ENCODE results near the gene BMAL1.
A peak's percentile ranks its signal among the peaks of the same experiment; 100 is the strongest.
"Not testable (repeated sequence)": the region's sequence is repeated elsewhere in the genome, so short reads cannot be mapped to it uniquely, and the experiment has no call there.

The BMAL1 gene

GRCh38 chr11:13364388-13364787 is 86.8 kb downstream of the BMAL1 start:
- H3K27ac ChIP-seq, result no peak overlapping the region
- no peak for DNase-seq (ENCODE audit: low read depth, low spot score)

- DNase-seq (ENCODE audit: low read depth, low spot score), result no peak
- no peak overlapping the region for H3K27ac ChIP-seq
These were observed 88.9 kb downstream of the BMAL1 start for GRCh38 chr11:13366266-13367026.

DNA sequence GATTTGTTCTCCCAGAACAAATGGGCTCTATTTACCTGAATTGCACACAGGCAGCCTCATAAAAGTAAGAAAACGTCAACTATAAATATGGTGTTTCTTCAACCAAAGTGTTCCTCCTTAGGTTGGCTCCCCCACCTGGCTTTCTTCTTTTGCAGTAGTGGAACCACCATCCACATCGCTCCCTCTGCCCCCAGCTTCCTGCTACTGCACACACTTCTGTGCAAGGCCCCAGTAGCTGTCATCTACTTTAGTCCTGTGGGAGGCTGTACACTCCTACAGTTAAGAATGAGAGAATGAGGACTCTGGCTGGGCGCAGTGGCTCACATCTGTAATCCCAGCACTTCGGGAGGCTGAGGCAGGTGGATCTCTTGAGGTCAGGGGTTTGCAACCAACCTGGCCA is 89.5 kb downstream of the BMAL1 start:
- no peak for DNase-seq (ENCODE audit: low read depth, low spot score)
- H3K27ac ChIP-seq, result no peak overlapping the region

DNA sequence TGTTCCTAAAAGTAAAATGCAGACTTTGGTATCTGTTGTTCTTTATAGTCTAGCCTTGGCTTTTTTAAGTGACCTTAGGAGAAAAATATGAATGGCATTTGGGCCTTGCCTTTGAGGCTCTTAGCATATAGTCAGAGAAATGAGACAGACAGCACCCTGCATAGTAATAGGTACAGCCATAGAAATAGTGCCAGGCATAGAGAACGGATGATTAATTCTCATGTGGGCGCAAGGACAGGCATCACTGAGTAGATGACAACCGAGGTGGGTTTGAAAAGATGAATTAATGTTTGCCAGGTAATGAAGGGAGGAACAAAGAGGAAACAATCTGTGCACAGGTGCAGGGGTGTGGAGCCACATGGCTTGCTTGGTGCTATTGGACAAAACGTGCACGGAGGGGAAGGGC is 90.5 kb downstream of the BMAL1 start:
- peak overlapping the region; percentile 11 for H3K27ac ChIP-seq
- DNase-seq (ENCODE audit: low read depth, low spot score), result no peak

DNA sequence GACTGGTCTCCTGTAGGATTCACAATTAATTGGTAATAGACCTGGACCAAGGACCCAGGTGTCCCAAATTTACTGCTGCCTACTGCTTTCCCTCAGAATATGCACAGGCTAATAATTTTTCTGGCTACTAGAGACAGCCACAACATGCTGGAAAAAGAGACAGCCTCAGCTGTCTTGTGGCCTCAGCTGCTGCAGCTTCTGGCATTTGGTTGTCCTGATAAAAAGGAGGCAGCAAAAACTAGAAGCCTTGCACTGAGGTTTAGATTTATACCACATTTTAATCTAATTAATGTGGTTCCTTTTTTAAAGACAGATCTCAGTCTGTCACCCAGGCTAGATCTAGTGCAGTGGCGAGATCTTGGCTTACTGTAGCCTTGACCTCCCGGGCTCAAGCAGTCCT is 95.6 kb downstream of the BMAL1 start:
- no peak overlapping the region for H3K27ac ChIP-seq
- DNase-seq (ENCODE audit: low read depth, low spot score), result no peak

DNA sequence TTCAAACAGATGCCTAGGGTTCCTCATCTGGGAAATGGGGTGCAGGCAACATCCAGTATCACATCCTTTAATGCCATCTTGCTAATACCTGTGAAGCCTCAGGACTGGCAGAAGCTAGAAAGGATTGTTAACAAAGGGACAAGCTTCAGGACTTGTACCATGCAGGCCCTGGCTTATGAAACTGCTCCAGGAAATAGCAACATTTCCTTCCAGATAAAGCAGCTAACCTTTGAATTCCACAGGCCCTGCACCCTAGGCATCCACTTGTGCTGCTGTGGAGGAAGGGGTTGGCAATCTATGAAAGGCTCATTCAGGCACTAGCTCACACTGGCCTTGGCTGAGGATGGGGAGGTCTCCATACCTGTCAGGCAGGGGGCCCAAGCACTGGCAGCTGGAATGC is 98.2 kb downstream of the BMAL1 start:
- H3K27ac ChIP-seq, result no peak overlapping the region
- DNase-seq (ENCODE audit: low read depth, low spot score), result no peak

DNA sequence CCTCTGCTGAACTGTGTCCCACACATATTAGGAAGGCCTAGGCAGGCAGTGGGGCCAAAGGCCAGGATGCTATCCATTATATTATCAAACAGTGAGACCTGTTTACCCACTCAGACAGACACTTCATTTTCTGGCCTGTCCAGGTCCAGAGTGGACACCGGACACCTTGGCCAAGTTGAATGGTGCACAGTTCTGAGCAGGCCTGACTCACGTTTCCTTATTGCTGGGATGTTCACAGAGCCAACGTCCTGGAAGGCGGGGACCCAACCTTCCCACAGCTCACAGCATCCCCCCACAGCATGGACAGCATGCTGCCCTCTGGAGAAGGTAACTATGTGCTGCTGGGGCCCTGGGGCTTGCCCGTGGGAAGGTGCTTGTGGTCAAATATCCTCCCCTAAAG is 98.8 kb downstream of the BMAL1 start:
- no peak overlapping the region for H3K27ac ChIP-seq

GRCh38 chr11:13376838-13377237 is 99.2 kb downstream of the BMAL1 start:
- DNase-seq (ENCODE audit: low read depth, low spot score), result no peak
- no peak overlapping the region for H3K27ac ChIP-seq

More for the DNA sequence above, 98.8 kb downstream of the BMAL1 start:
- DNase-seq (ENCODE audit: low read depth, low spot score), result no peak

DNA sequence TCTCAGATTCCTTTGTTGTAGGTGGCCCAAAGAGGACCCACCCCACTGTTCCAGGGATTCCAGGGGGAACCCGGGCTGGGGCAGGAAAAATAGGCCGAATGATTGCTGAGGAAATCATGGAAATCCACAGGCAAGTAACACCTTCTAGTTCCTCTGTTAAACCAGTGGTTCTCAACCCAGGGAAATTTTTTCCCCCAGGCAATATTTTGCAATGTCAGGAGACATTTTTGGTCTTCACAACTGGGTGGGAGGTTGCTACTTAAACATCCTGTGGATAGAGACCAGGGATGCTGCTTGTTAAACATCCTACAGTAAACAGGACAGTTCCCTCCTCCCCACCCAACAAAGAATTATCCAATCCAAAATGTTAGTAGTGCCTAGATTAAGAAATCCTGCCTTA is 100.7 kb downstream of the BMAL1 start:
- DNase-seq (ENCODE audit: low read depth, low spot score), result no peak
- no peak overlapping the region for H3K27ac ChIP-seq

DNA sequence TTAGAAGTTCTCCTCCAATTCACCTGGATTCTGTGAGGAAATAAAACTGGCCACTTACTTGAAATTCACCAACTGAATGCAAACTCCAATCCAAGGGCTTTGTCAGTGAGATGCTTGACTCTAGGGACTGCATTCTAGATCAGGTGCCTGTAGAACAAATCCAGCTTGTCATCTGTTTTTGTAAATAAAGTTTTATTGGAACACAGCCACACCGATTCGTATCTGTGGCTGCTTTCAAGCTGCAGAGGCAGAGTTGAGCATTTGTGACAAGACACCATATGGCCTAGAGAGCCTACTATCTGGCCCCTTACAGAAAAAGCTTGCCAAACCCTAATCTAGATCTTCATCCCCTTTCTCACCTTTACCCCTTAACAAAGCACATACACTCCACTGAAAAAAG is 103.1 kb downstream of the BMAL1 start:
- H3K27ac ChIP-seq, result no peak overlapping the region
- no peak for DNase-seq (ENCODE audit: low read depth, low spot score)

GRCh38 chr11:13382751-13383150 is 105.2 kb downstream of the BMAL1 start:
- no peak for DNase-seq (ENCODE audit: low read depth, low spot score)
- H3K27ac ChIP-seq, result no peak overlapping the region

DNA sequence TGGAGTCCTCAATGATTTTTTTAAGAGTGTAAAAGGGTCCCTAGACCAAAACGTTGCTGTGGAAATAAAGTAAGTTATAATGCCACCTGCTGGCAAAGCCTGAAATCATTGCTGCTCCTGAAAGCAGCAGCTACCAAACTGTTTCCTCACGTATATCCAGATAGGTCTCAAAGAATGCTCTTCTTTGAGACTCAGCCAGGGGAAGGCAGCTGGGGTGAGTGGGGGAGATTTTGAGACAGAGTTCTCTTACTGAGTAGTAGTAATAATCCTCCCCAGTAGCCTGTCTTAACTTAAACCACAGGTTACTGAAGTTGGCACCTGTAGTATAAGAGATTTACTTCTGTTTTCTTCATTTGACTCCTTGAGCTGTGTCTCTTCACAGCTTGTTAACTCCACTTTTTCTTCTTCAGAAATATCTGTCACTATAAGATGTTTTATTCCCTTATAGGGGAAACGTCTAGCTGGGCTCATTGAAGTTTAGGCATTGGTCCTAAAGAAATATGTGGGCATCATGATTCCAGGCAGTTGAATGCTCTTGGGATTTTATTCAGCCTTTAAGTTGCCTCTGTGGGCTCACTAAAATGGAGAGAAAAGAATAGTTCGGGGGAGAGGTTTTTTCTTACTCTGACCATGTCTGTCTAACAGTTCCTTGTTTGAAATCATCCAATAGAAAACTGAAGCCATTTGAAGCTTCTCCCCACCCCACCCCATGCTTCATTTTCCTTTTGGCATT is 107.5 kb downstream of the BMAL1 start:
- no peak overlapping the region for H3K27ac ChIP-seq
- no peak for DNase-seq (ENCODE audit: low read depth, low spot score)

- no peak overlapping the region for H3K27ac ChIP-seq
- no peak for DNase-seq (ENCODE audit: low read depth, low spot score)
These were observed 109.0 kb downstream of the BMAL1 start for GRCh38 chr11:13386567-13386966.

GRCh38 chr11:13388741-13389140 is 111.2 kb downstream of the BMAL1 start:
- no peak for DNase-seq (ENCODE audit: low read depth, low spot score)
- no peak overlapping the region for H3K27ac ChIP-seq

DNA sequence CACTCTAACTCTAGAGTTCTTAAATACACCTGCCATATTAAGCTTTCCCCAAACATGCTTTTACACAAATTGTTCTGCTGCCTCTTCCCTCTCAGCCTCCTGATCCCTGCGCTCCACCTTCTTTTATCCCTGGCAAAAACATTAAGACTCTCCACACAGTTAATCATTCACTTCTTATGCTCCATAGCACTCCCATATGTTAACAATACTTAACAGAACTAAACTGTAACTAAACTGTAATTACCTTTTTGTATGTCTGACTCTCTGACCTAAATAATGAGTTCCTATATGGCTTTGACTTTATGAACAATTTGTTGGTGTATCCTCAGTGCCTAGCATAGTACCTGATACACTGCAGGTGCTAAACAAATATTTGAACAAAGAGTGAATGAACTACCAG is 113.6 kb downstream of the BMAL1 start:
- no peak for DNase-seq (ENCODE audit: low read depth, low spot score)
- H3K27ac ChIP-seq, result no peak overlapping the region

DNA sequence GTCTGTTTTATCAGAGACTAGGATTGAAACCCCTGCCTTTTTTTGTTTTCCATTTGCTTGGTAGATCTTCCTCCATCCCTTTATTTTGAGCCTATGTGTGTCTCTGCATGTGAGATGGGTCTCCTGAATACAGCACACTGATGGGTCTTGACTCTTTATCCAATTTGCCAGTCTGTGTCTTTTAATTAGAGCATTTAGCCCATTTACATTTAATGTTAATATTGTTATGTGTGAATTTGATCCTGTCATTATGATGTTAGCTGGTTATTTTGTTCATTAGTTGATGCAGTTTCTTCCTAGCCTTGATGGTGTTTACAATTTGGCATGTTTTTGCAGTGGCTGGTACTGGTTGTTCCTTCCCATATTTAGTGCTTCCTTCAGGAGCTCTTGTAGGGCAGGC is 120.7 kb downstream of the BMAL1 start:
- not testable (repeated sequence) for DNase-seq (ENCODE audit: low read depth, low spot score); H3K27ac ChIP-seq

DNA sequence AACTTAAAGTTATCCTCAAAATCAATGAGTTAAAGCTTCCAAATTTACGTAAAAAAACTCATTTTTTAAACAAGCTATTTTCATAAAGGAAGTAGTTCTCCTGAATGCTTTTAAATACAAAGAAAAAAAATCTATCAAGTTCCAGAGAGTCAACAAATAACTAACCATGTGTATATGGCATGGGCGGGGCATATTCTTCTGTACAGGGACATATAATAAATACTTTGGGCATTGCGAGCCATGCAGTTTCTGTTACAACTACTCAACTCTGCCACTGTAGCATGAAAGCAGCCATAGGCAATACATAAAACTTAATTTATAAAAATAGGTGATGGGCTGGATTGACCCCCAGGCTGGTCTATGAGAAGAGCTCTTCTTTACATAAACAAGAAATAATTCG is 127.6 kb downstream of the BMAL1 start:
- no peak overlapping the region for H3K27ac ChIP-seq
- DNase-seq (ENCODE audit: low read depth, low spot score), result no peak

DNA sequence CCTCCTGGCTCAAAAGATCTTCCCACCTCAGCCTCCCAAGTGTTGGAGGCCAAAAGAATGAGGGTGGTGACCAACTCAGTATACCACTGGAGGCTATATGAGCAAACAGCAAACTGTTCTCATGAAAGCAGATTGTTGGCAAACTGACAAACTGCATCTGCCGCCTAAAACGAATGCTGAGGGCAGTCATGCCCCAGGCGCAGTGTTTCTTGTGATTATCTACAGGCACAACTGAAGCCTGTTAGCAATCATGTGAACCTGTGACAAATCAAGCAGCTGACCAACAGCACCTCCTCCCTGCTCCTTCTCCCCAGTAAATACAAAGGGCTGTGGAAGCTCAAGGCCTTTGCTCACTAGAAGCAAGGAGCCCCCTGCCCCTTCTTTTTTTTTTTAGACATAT is 137.6 kb downstream of the BMAL1 start:
- DNase-seq (ENCODE audit: low read depth, low spot score), result no peak
- no peak overlapping the region for H3K27ac ChIP-seq

GRCh38 chr11:13421561-13421960 is 144.0 kb downstream of the BMAL1 start:
- DNase-seq (ENCODE audit: low read depth, low spot score), result no peak
- no peak overlapping the region for H3K27ac ChIP-seq

- no peak overlapping the region for H3K27ac ChIP-seq
- DNase-seq (ENCODE audit: low read depth, low spot score), result no peak
These were observed 145.8 kb downstream of the BMAL1 start for GRCh38 chr11:13423372-13423771.

GRCh38 chr11:13427440-13427839 is 149.8 kb downstream of the BMAL1 start:
- DNase-seq (ENCODE audit: low read depth, low spot score), result no peak
- H3K27ac ChIP-seq, result no peak overlapping the region

DNA sequence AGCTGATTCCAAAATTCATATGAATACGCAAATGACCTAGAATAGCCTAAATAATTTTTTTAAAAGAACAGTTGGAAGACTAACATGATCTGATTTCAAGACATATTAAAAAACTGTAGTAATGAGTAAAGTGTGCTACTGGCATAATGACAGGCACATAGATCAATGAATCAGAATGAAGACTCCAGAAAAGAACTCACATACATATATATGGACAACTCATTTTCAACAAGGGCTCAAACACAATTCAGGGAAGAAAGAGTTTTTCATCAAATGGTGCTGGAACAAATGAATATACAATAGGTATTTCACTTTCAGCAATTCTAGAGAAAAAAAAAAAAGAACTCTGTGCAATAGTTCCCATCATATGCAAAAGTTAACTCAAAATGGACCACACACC is 151.7 kb downstream of the BMAL1 start:
- DNase-seq (ENCODE audit: low read depth, low spot score), result no peak

More for the DNA sequence above, 151.7 kb downstream of the BMAL1 start:
- H3K27ac ChIP-seq, result no peak overlapping the region

All from epithelial cell of prostate (primary cell).